ENCODE data around the gene SNX25. TPM values are rescaled to one million over a fixed set of nuclear protein-coding genes. Genes with fewer than 3 reads are reported as not detected.

SNX25 gene
- total RNA-seq, 1 donor from 2014 or later, result 13.9 TPM

DNA sequence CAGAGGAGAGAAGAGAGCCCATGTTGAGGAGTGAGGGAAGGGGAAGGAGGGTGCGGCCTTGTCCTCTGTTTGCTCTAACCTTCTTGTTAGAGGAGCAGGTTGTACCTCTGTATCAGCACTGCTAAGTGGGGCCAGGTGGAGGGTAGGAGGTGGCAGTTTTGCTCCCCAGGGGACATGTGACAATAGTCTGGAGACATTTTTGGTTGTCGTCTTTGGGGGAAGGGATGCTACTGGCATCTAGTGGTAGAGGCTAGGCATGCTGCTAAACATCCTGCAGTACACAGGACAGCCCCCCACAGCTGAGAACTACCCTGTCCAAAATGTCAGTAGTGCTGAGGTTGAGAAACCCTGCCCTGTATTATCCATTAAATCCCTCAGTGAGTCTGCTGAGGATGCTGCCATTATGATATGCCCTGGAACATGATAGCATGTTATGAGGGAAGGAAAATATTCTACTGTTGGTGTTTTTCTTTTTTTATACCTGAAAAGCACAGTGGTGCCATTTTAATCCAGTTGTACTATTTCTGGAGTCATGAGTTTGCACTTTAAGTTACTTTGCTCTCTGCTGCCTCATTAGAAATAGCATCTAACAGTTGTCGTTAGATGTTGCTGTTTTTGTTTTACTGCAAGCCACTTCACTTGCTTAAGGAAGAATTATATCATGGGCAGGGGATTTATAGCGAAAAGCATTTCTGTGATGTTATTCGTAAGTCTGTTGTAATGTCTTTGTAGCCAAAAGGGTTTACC, 95.7 kb downstream of the SNX25 start:
- TF ChIP-seq CTCF (IDR thresholded peaks at IDR 0.05; ENCODE audit: unreplicated experiment), result peak; percentile 35
- no peak for DNase-seq (ENCODE audit: low spot score, unreplicated experiment)
- Mint-ChIP-seq H3K4me1 (ENCODE audit: low read depth) (peaks cover 27% of the 10 kb centered on the region), H3K36me3 (ENCODE audit: insufficient read depth) (peaks cover 4% of the 10 kb centered on the region), H3K4me3 (ENCODE audit: low read depth) (no peak overlapping the region), H3K9me3 (ENCODE audit: low read depth) (no peaks in the 10 kb centered on the region), H3K27ac (peak overlapping the region; percentile 20), H3K27me3 (no peaks in the 10 kb centered on the region)

GRCh38 chr4:185305979-185306442, 96.6 kb downstream of the SNX25 start:
- no peaks in the 10 kb centered on the region for H3K27me3 Mint-ChIP-seq
- no peak for TF ChIP-seq CTCF (IDR thresholded peaks at IDR 0.05; ENCODE audit: unreplicated experiment)
- H3K27ac Mint-ChIP-seq, result peak overlapping the region; percentile 10
- no peak overlapping the region for H3K4me3 Mint-ChIP-seq (ENCODE audit: low read depth)
- peaks cover 4% of the 10 kb centered on the region for H3K36me3 Mint-ChIP-seq (ENCODE audit: insufficient read depth)
- H3K4me1 Mint-ChIP-seq (ENCODE audit: low read depth), result peaks cover 27% of the 10 kb centered on the region
- no peak for DNase-seq (ENCODE audit: low spot score, unreplicated experiment)
- H3K9me3 Mint-ChIP-seq (ENCODE audit: low read depth), result no peaks in the 10 kb centered on the region

DNA sequence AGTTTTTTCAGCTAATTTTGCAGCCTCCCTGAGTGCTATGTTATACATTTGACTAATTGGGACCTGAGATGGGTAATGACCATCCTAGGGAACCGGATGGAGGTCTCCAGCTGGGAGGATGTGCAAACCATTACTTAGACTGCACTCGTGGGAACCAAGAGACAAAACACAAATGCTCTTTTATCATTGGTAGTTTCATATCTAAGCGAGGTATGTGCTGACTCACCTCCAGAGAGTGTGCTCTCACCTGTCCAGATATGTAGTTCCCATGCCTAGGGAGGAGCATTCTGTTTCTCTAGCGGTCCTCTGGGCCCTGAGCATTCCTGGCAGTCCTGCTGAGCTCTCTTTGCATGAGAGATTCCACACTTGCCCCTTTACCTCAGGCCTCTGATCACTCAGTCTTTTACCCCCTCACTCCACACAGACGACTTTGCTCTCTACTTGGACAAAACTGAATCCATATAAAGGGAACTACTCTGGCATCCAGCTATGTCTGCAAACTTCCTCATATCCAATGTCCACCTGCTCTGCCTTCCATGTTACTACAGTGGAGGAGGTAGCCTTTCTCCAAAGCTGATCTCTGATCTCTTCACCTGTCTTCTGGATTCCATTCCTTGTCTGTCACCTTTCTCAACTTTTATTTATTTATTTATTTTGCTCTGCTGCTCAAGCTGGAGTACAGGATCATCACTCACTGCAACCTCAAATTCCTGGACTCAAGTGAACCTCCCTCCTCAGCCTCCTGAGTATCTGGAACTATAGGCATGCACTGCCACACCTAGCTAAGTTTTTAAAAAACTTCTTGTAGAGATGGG, 97.9 kb downstream of the SNX25 start:
- TF ChIP-seq CTCF (IDR thresholded peaks at IDR 0.05; ENCODE audit: unreplicated experiment), result no peak
- H3K27me3 Mint-ChIP-seq, result no peaks in the 10 kb centered on the region
- peaks cover 6% of the 10 kb centered on the region for H3K36me3 Mint-ChIP-seq (ENCODE audit: insufficient read depth)
- H3K27ac Mint-ChIP-seq, result peak overlapping the region; percentile 16
- H3K4me1 Mint-ChIP-seq (ENCODE audit: low read depth), result peaks cover 27% of the 10 kb centered on the region
- no peak overlapping the region for H3K4me3 Mint-ChIP-seq (ENCODE audit: low read depth)
- DNase-seq (ENCODE audit: low spot score, unreplicated experiment), result no peak
- H3K9me3 Mint-ChIP-seq (ENCODE audit: low read depth), result no peaks in the 10 kb centered on the region

GRCh38 chr4:185309770-185310169, 100.4 kb downstream of the SNX25 start:
- Mint-ChIP-seq H3K27ac (no peak overlapping the region), H3K4me1 (ENCODE audit: low read depth) (peaks cover 24% of the 10 kb centered on the region), H3K9me3 (ENCODE audit: low read depth) (no peaks in the 10 kb centered on the region), H3K4me3 (ENCODE audit: low read depth) (no peak overlapping the region), H3K36me3 (ENCODE audit: insufficient read depth) (peaks cover 16% of the 10 kb centered on the region), H3K27me3 (no peaks in the 10 kb centered on the region)
- no peak for DNase-seq (ENCODE audit: low spot score, unreplicated experiment)
- no peak for TF ChIP-seq CTCF (IDR thresholded peaks at IDR 0.05; ENCODE audit: unreplicated experiment)

DNA sequence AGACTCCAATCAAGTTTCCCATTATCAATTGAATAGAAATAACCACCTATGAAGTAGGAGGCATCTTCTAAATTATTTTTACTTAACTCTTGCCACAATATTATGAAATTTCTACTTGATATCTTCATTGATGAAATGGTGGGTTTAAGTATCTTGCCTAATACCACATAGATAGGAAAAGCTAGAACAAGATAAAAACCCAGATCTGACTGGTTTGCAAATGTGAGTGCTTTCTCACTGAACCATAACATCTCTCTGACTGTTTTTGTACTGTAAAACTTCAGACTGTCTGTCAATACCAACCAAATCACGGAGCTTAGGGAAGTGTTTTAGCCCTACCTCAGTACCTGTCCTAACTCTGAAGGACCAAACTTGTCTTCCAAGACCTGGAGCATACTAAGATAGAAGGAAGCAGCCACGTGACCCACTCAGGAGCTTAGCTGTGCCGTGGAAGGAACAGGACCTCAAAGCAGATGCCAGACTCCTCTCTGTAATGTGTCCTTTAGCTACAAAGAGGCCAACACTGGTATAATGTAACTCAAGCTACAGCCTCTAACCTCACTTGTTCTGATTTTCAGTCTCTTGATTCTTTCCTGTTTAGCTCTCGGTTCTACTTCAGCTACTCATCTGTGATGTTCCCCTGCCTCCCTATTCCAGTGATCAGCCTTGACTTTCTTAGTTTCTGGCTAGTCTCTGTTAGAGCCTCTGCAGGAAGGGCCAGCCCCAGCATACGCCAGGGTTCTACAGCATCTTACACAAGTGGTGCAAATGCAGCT, 101.9 kb downstream of the SNX25 start:
- H3K4me1 Mint-ChIP-seq (ENCODE audit: low read depth), result peaks cover 13% of the 10 kb centered on the region
- H3K27ac Mint-ChIP-seq, result no peak overlapping the region
- no peaks in the 10 kb centered on the region for H3K9me3 Mint-ChIP-seq (ENCODE audit: low read depth)

More for the DNA sequence above, 101.9 kb downstream of the SNX25 start:
- Mint-ChIP-seq H3K27me3 (no peaks in the 10 kb centered on the region), H3K4me3 (ENCODE audit: low read depth) (no peak overlapping the region), H3K36me3 (ENCODE audit: insufficient read depth) (peaks cover 22% of the 10 kb centered on the region)
- no peak for DNase-seq (ENCODE audit: low spot score, unreplicated experiment)
- no peak for TF ChIP-seq CTCF (IDR thresholded peaks at IDR 0.05; ENCODE audit: unreplicated experiment)

All from progenitor cell of endocrine pancreas (in vitro differentiated cells).